GM12873 (cell line): ENCODE data around the gene GSG1.

Experiments
- TF ChIP-seq, protein P1 (sequence below): IDR thresholded peaks from 2 replicates; pipeline ENCODE4 v1.5.1; 2012; ENCODE audit warnings: low read depth, mild to moderate bottlenecking, moderate library complexity, low read length, control low read depth; ENCODE audit not compliant: insufficient read depth; ENCODE audit errors: missing control alignments

GSG1 gene

DNA sequence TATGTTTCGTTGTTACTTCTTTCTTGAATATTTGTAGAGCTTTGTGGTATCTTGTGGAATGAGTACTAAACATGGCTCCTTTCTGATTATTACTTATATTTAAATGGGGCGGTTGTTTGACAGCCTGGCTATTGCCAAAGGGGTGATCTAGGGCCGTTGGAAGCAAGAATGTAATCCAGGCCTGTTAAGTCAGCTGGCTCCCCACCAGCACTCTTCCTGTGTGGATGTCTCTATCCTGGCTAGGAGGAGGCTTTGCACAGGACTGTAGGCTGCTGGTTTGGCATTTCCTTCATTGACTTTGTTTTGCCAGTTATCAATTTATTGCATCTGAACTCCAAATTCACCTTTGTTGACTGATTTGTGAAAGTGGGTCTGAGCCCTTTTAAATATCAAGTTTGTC is 53.7 kb downstream of the GSG1 start:
- TF ChIP-seq, protein P1, sequence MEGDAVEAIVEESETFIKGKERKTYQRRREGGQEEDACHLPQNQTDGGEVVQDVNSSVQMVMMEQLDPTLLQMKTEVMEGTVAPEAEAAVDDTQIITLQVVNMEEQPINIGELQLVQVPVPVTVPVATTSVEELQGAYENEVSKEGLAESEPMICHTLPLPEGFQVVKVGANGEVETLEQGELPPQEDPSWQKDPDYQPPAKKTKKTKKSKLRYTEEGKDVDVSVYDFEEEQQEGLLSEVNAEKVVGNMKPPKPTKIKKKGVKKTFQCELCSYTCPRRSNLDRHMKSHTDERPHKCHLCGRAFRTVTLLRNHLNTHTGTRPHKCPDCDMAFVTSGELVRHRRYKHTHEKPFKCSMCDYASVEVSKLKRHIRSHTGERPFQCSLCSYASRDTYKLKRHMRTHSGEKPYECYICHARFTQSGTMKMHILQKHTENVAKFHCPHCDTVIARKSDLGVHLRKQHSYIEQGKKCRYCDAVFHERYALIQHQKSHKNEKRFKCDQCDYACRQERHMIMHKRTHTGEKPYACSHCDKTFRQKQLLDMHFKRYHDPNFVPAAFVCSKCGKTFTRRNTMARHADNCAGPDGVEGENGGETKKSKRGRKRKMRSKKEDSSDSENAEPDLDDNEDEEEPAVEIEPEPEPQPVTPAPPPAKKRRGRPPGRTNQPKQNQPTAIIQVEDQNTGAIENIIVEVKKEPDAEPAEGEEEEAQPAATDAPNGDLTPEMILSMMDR, result no peak

DNA sequence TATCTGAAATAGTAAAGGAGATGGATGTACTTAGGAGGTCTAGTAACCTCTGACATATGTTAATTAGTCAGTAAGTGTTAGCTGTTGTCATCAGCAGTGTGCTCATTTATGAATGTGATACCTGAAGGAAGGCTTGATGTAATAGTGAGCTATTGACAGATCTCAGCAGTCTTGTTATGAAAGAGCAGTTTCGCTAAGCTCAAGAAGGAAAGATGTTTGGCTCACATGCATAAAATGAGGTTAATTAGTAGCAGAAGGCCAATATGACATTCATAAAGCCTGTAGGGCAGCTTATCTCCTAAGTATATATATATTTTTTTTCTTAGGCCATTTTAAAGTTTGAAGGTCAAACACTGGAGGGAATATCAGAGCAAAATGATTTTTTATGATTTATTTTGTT is 56.5 kb downstream of the GSG1 start:
- TF ChIP-seq, protein P1, result no peak

DNA sequence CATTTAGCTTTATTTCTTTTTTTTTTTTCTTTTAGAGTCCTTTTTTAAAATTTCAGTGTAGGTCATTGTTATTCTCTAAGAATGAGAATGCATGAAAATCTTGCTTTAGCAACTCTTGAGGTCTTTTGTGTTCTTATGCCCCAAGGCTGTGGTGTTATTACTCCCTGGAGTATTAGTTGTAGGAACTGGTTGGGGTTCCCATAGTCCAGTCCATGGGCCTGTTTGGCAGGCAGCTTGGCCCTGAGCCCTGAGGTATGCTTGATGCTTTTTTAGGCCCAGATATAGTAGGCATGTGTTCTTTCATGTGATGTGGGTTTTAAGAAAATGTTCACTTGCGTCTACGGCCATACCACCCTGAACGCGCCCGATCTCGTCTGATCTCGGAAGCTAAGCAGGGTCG is 57.7 kb downstream of the GSG1 start:
- TF ChIP-seq, protein P1, result no peak

- TF ChIP-seq, protein P1, result no peak
Measured at GRCh38 chr12:13044906-13045299, 58.6 kb downstream of the GSG1 start.

DNA sequence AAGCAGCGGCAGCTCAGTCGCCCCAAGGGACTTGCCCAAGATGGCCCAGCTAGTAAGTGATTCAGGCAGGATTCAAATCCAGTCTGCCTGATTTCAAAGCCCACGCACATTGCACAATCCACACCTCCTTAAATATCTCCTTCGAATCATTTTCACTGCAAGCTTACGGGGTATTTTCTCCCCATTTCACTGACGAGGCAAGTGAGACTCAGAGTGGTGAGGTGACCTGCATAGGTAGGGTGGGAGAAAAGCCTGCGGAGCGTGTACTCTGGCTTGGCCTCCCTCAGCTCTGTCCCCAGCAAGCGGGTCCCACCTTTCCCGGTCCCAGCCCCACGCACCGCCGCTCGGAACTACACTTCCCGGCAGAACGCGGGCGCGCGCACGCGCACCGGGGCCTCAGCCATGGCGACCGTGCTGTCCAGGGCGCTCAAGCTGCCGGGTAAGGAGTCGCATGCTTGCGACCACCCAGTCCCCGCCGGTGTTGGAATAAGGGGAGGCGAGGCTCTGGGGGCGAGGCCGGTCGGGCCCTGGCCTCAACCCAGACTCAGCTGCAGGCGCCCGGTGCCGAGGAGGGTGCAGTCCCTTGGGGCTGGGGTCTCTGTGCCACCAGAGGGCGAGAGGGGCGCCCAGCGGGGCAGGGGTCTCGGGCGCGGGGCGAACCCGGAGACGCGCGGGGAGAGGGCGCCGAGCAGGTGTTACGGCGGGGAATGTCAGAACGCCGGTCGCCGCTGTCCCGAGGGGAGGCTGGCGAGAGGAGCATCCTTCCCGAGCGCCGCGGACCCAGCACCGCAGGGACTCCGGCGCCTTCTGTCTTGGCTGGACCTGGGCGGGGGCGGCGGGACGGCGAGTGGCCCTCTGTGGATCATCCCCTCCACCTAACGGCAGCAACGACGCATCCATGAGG is 59.2 kb downstream of the GSG1 start, which contains the start of gene FAM234B:
FAM234B (plus strand) TSS at position 380 of the 904 bp plus-strand sequence; CDS start at position 403, 23 bp downstream.
- TF ChIP-seq, protein P1, result peak; percentile 17

DNA sequence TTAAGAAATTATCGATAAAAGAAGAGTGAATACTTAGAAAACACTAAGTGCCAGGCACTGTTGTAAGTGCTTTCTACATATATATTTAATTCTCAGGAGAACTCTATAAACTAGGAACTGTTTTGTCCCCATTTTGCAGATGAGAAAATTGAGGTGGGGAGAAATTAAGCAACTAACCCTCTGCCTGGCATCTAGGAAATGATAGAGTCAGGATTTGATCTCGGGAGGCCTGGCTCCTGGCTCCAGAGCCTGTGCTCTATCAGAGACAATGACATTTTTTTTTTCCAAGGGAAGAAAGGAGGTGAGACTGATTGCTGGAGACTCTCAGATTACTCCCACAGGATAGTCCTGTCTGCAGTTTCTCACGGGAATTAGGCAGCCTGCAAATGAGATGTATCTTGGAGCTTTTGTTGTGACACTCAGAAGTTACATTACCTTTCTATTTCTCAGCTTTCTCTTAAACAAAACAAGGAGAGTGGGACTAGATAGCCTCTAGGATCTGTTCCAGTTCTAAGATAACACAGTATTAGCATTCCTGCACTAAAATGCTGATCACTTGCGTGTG is 60.7 kb downstream of the GSG1 start:
- TF ChIP-seq, protein P1, result no peak

DNA sequence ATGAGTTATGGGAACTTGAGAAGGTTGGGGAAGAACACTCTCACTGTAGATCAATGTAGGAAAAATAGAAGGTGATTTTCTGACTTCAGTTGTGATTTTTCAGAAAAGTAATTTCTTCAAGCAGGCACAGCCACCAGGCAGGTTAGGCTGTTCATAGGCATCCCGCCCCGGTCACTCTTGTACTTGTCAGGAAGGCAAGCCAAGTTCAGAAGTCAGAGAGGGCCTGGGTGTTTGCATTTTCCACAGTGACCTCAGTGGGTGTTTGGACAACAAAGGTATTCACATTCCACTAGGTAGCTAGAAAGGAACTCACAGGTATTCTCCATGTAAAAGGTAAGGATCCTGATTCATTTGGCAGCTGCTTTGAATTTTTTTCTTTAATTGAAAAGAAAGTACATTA is 62.2 kb downstream of the GSG1 start:
- TF ChIP-seq, protein P1, result no peak
